HG03521 (cell line): Measurements from ENCODE around the gene IL1RN.
A peak's percentile ranks its signal among the peaks of the same experiment; 100 is the strongest.

Source experiments
- ATAC-seq: cut with Tn5 transposase; IDR thresholded peaks from one replicate; pipeline ENCODE4 v1.9.1; 2021; ENCODE audit warnings: mild to moderate bottlenecking, moderate library complexity; ENCODE audit not compliant: unreplicated experiment

IL1RN gene

DNA sequence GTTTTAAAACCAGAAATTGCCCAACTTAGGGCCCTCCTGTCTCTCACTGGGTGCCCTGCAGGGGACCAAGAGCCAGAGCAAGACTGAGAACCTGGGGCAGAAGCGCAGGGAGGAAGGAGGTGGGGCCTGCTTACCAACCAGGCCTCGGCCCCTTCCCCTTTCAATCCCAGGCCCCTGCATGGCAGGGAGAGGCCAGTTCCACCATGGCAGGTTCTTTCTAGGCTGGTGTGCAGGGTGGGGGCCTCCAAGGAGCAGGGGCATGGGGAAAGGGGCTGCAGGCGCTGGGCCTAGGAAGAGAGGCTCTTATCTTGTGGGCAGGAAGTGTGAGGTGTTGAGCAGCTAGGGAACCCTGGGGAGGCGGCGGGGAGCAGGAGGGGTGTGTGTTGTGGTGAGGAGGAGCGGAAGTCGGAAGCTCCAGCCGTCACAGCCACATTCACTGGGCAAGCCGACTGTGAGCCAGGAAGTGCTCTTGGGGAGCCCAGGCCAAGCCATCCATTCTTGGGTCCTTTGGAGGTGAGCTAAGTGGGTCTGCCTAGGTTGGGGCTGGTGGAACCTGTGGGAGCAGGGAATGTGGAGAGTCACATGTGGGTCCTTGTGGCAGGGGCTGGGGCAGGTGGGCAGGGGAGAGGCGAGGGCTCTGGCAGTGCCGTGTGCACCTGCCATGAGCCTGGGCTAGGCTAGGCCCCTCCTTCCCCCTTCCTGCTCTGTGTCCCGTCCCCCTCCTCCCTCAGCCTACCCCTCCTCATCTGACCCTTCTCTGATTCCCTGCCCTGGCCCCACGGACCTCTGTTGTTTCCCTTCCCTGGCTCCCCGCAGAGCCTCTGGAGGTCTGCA, 46.4 kb downstream of the IL1RN start, which contains the start of gene PSD4:
PSD4 (plus strand) TSS at position 430 of the 834 bp plus-strand sequence. CDS start 8,486 bp downstream, outside the sequence.
- ATAC-seq, result peak; percentile 75

DNA sequence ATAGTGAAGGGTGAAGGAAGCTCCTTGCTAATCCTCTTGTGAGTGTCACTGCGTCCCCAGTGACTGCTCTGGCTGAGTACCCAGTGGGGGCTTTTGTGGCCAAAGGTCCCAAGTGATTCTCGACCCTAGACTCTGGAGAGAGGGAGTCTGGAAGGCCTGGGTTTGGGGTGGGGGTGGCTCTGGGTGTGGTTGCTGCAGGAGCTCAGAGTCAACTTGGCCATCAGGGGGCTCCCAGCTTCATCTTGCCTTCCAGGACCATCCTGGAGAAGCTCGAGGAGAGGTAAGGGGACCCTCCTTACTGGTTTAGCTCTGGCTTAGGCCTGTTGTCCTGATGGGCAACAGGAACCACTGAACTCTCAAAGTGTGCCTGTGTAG, 47.0 kb downstream of the IL1RN start:
- no peak for ATAC-seq

DNA sequence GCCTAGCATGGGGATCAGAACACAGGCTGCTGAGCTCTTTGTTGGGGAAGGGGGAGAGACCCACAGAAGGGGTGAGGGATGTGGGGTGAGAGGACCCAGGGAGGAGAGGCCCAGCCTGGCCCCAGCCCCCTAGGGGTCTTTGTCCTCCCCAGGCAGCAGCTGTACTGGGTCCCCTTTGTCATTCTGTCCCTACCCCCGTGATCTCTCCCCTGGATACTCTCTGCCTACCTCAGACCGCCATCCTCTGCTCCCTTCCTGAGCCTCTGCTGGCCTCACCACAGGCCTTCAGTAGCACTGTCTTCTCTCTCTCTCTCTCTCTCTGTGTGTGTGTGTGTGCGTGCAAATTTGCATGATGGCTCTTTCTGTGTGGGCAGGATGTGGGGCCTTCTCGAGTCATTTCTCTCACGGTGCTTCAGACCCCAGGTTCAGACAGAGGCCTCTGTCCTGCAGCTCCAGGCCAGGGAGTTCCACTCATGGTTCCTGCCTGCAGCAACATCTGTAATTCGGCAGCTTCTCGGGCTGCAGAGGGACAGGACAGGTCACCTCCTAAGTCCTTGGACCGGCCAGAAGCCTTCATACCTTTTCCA, 47.7 kb downstream of the IL1RN start:
- ATAC-seq, result peak; percentile 60

DNA sequence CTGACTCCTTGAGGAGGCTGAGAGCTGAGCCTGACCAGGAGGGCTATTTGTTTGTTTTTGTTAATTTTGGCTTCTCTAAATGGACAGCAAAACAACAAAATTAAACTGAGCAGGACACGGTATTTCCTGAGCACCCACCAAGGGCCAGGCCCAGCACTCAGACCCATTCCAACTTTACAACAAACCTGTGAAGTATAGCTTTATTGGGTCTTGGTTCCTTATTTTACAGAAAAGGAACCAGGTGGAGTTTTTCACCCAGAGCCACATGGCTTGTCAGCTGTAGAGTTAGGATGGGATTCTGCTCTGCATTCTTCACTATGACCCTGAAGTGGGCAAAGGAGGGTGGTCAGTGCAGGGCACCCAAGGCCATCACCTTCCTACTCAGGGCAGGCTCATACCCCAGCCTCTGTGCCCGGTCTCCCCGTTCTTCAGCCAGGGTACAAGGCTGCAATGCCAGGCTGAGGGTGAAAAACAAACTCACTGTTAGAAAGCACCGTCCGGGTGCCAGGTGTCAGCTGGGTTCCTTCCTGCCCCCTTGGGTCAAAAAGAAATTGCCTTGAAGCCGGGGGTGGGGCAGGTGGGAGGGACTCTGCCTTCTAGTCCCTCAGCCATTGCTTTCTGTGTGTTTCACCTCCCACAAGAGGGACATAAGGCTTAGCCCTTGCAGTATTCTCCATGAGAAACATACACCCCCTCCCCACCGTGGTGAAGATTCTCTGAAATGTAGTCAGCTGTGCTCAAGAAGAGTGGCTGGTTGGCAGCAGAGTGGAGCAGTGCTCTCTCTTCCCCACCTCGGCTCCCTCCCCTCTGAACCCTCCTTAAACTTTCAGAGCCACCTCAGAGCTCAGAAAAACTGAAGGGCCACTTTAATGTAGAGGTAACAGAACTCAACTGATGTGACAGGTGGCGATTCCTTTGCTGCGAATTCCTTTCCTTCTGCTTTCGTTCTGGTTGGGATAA, 48.6 kb downstream of the IL1RN start:
- no peak for ATAC-seq

DNA sequence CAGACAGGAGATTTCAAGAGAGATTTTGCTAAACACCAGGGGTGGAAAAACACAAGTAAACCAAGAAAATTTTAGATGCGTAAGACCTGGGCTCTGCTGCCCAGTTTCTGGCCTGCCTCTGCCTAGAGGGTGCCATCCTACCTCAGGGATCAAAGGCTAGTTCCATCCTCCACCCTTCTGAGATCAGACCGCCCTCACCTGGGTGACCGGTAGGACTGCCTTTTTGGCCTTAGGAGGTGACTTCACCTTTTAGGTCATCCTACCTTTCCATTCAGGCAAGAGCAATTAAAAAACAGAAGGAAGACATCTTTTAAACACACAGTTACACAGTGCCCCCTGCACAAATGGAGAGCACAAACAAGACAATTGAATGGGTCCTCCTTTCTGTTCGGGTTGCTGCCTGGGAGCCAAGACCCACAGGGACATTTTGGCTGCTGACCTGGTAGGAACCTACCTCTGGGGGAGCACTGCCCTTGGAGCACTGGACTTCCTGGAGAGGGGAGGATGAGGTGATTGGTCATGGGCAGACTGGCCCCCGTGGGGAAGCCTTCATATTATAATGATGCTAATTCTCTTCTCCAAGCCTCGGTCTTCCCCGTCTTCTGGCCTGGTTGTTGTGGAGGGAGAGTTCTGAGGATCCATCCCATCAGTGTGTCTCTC, 49.4 kb downstream of the IL1RN start:
- no peak for ATAC-seq

DNA sequence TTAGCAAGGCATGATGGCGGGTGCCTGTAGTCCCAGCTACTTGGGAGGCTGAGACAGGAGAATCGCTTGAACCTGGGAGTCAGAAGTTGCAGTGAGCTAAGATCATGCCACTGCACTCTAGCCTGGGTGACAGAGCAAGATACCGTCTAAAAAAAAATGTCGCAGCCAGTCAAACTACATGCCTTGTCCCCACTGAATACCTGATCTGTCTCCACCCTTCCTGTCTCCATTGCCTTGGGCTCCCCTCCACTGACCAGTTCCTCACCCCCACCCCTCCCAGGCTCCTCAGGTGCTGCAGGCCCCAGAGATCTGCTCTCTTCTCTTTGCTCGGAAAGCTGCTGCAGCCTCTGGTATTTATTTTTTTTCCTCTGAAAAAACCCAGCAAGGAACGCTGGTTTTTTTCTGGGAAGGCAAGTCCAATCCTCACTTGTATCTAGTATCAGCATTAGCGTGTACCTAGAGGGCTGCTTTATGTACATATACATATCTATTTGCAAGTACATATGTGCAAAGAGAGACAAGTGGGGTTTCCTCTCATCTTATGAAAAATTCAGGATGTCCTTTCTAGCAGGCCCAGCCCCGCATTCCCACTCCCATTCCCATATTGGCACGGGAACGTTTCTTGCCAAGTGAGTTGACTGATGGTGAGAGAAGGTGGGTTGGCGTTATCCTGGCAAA, 50.8 kb downstream of the IL1RN start:
- ATAC-seq, result no peak

DNA sequence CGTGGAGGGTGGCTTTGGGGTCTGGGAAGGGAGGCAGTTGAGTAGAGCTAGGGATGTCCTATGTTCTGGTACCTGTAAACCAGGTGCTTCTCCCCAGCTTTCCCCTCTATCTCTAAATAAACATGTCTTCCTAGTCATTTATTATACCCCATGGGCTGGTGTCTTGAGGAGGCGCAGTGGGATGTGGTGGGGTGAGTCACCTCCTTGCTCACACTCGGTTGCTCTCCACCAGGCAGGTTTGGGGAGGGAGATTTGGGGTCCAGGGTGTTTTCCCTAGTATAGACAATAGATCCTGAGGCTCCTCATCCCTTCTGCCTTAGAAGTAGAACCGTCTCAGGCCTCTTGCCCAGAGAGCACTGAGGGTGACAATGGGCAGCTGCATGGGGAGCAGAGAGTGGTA, 51.5 kb downstream of the IL1RN start:
- no peak for ATAC-seq

- no peak for ATAC-seq
Measured at GRCh38 chr2:113179446-113180045, 52.1 kb downstream of the IL1RN start.

DNA sequence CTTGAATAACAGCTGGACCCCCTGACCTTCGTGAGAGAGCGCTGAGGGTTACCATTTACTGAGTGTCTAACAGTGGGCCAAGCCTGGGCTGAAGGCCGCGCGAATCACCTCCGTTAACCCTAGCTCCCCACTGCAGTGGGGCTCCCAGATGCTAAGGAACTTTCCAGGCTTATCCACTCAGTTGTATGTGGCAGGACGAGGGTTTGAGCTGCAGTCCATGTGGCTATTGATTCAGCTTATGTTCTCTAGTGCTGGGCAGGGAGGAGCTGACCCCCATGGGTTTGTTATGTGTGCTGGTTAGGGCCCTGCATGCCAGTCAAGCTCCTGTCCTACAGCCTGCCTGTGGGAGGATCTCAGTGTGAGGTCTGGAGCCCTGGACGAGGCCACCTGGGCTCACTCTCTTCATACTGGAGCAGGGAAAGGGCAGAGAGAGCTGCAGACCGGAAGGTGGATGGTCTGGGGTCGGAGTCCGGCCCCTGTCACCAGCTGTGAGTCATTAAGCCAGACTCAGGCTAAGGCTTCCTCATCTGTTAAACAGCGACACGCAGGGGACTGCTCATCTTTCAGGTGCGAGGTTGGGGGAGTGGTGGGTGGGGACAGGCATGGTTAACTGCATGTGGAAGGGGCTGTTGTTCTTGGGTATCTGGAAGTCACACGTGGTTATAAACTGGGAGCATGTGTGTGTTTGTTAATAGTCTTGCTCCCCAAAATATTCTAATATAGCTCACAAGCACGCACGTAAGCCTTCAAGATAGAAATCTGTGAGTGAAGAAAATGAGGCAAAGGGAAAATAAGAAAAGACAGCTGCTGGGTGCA, 52.9 kb downstream of the IL1RN start:
- ATAC-seq, result no peak

DNA sequence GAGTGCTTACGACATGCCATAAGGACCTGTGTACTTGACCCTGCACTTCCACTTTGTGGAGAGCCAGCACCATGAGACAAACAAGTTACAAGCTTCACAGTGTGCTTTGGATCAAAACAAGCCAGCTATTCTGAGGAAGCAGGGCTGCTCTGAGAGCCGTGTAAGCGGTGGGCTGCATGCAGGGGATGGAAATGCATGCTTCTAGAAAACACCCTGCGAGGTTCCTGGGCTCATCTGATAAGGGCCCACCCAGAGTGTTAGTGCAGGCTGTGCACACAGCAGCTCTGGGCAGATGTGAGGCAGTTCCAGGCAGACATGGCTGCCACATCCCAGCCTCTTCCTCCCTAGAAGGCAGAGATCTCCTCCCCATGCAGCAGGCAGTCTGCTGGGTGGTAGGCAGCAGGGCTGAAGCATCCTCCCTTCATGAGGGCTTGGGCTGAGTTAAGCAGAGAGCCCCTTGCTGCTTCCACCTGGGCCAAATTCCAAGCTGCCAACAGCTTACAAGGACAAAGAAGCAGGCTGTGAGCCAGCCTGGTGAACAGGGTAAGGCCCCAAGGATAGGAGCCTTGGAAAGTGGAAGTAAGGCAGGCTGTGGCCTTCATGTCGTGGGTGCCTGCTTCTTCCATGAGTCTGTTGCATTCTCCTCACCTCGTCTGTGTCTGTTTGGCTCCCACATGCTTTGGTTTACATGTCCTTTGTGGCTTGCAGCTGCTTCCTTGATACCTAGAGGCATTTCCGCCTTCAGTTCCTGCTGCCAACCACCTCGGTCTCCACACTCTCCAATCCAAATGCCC, 54.1 kb downstream of the IL1RN start:
- no peak for ATAC-seq

- no peak for ATAC-seq
Measured at GRCh38 chr2:113182471-113183260, 55.3 kb downstream of the IL1RN start.

DNA sequence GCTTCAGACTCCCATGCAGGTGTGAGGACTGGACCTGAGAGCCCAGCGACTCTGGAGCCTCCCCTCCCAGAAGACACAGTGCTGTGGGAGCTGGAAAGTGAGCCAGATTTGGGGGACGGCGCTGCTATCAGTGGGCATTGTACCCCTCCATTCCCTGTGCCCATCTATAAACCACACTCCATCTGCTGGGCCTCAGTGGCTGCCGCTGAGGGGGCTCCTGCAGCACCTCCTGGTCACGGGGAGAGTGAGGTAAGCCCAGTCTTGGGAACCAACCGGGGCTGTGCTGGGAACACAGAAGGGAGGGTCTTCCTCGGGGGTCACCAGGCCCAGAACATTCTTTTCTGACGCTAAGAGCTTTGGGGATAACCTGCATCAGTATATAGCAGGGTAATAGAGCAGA, 55.9 kb downstream of the IL1RN start:
- ATAC-seq, result no peak
